ENCODE results near the gene BCL6.

Gene BCL6

GRCh38 chr3:187739561-187740332, 5.5 kb downstream of the BCL6 start:
- Histone ChIP-seq H4K20me1 (ENCODE audit: insufficient read depth) (no peaks in the 10 kb centered on the region), H3K4me2 (peak overlapping the region; percentile 95), H3K4me3 (IDR thresholded peaks at IDR 0.05; ENCODE audit: insufficient read depth, low read depth, low read length) (no peak overlapping the region), H3K27ac (no peak overlapping the region), H3K27me3 (ENCODE audit: insufficient read depth, low read depth) (peaks cover 28% of the 10 kb centered on the region), H2AFZ (ENCODE audit: low read depth) (peak overlapping the region; percentile 96), H3K9ac (no peak overlapping the region; the same call in 1 of the 2 replicates), H3K79me2 (ENCODE audit: insufficient read depth, low read depth) (no peaks in the 10 kb centered on the region), H3K36me3 (ENCODE audit: insufficient read depth) (no peaks in the 10 kb centered on the region), H3K4me1 (ENCODE audit: low read depth, poor library complexity, severe bottlenecking) (peaks cover 12% of the 10 kb centered on the region)
- TF ChIP-seq, protein P1, sequence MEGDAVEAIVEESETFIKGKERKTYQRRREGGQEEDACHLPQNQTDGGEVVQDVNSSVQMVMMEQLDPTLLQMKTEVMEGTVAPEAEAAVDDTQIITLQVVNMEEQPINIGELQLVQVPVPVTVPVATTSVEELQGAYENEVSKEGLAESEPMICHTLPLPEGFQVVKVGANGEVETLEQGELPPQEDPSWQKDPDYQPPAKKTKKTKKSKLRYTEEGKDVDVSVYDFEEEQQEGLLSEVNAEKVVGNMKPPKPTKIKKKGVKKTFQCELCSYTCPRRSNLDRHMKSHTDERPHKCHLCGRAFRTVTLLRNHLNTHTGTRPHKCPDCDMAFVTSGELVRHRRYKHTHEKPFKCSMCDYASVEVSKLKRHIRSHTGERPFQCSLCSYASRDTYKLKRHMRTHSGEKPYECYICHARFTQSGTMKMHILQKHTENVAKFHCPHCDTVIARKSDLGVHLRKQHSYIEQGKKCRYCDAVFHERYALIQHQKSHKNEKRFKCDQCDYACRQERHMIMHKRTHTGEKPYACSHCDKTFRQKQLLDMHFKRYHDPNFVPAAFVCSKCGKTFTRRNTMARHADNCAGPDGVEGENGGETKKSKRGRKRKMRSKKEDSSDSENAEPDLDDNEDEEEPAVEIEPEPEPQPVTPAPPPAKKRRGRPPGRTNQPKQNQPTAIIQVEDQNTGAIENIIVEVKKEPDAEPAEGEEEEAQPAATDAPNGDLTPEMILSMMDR (conservative IDR thresholded peaks at IDR 0.05; ENCODE audit: low read depth, low read length) = peak; percentile 88

GRCh38 chr3:187739094-187739560, 6.1 kb downstream of the BCL6 start:
- Histone ChIP-seq H3K4me3 (IDR thresholded peaks at IDR 0.05; ENCODE audit: insufficient read depth, low read depth, low read length) (no peak overlapping the region), H3K36me3 (ENCODE audit: insufficient read depth) (no peaks in the 10 kb centered on the region), H3K79me2 (ENCODE audit: insufficient read depth, low read depth) (no peaks in the 10 kb centered on the region), H2AFZ (ENCODE audit: low read depth) (peak overlapping the region; percentile 96), H3K4me2 (peak overlapping the region; percentile 95), H3K27ac (no peak overlapping the region), H3K4me1 (ENCODE audit: low read depth, poor library complexity, severe bottlenecking) (peaks cover 12% of the 10 kb centered on the region), H3K9ac (no peak overlapping the region), H4K20me1 (ENCODE audit: insufficient read depth) (no peaks in the 10 kb centered on the region), H3K27me3 (ENCODE audit: insufficient read depth, low read depth) (peaks cover 22% of the 10 kb centered on the region)
- TF ChIP-seq, protein P1 (conservative IDR thresholded peaks at IDR 0.05; ENCODE audit: low read depth, low read length) = no peak; the same call in 1 of the 2 replicates

DNA sequence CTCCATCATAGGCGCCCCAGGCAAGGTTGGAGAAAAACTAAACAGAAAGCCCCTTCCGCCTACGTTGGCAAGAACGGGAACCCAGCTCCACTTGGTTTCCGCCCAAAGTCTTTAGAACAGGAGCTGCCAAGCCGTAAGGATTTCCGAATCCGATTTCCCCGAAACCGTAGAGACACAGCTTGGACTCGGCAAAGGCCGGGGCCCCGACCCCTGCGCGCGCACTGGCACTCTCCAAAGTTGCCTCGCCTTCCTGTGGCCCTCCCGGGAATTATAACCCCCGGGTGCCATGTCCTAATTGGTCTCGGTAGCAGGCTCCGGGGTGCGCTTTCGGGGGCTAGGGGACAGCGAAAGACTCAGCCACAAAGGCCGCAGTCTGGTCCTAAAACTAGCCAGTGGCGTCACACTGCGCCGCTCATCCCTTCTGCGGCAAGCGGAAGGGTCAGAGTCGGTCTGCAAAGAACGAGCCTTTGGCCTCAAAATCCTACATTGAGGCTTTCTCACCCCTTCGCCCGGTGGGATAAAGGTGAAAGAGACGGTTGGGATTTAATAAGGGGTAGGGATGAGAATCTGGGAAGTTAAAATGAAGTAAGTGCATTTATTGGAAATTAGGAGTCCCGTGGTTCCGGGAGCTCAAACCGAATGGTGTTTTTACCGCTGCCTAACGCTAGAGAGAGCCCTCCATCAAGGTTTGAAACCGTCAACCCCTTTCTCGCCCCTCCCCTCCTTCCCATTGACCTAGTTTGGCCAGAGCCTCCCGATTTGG, 6.8 kb downstream of the BCL6 start:
- peak overlapping the region; percentile 13; the same call in 1 of the 2 replicates for H3K9ac ChIP-seq
- peak overlapping the region; percentile 96 for H2AFZ ChIP-seq (ENCODE audit: low read depth)
- H3K36me3 ChIP-seq (ENCODE audit: insufficient read depth) = no peaks in the 10 kb centered on the region
- H3K27me3 ChIP-seq (ENCODE audit: insufficient read depth, low read depth) = peaks cover 16% of the 10 kb centered on the region; the same call in 1 of the 2 replicates
- peak overlapping the region; percentile 95 for H3K4me2 ChIP-seq
- no peak overlapping the region for H3K4me3 ChIP-seq (IDR thresholded peaks at IDR 0.05; ENCODE audit: insufficient read depth, low read depth, low read length)
- H4K20me1 ChIP-seq (ENCODE audit: insufficient read depth) = no peaks in the 10 kb centered on the region
- no peak overlapping the region for H3K27ac ChIP-seq
- H3K79me2 ChIP-seq (ENCODE audit: insufficient read depth, low read depth) = no peaks in the 10 kb centered on the region
- TF ChIP-seq, protein P1 (conservative IDR thresholded peaks at IDR 0.05; ENCODE audit: low read depth, low read length) = peak; percentile 77; the same call in 1 of the 2 replicates
- H3K4me1 ChIP-seq (ENCODE audit: low read depth, poor library complexity, severe bottlenecking) = peaks cover 9% of the 10 kb centered on the region

DNA sequence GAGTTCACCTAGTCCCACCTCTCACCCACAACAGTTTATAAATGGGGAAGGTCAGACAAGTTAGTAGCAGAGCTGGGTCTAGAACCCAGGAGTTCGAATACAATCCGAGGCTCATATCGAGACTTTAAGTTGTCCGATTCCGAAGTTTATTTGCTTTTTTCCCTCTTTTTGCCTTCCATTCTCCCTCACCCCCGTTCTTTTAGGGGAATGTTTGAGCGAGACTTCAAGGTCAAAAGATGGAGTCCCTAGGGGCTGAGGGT, 7.3 kb downstream of the BCL6 start:
- Histone ChIP-seq H3K4me1 (ENCODE audit: low read depth, poor library complexity, severe bottlenecking) (peaks cover 9% of the 10 kb centered on the region), H3K27ac (no peak overlapping the region), H3K79me2 (ENCODE audit: insufficient read depth, low read depth) (no peaks in the 10 kb centered on the region), H4K20me1 (ENCODE audit: insufficient read depth) (no peaks in the 10 kb centered on the region), H3K9ac (peak overlapping the region; percentile 13; the same call in 1 of the 2 replicates), H3K4me2 (peak overlapping the region; percentile 95), H3K4me3 (IDR thresholded peaks at IDR 0.05; ENCODE audit: insufficient read depth, low read depth, low read length) (no peak overlapping the region), H3K27me3 (ENCODE audit: insufficient read depth, low read depth) (peaks cover 11% of the 10 kb centered on the region; the same call in 1 of the 2 replicates), H2AFZ (ENCODE audit: low read depth) (peak overlapping the region; percentile 96), H3K36me3 (ENCODE audit: insufficient read depth) (no peaks in the 10 kb centered on the region)
- TF ChIP-seq, protein P1 (conservative IDR thresholded peaks at IDR 0.05; ENCODE audit: low read depth, low read length) = no peak
